ENCODE results near the gene RGL3. TPM values are rescaled to one million over a fixed set of nuclear protein-coding genes. Genes with fewer than 3 reads are reported as not detected.
"Not testable (repeated sequence)": the region's sequence is repeated elsewhere in the genome, so short reads cannot be mapped to it uniquely, and the experiment has no call there.

RGL3 gene
- total and polyA plus RNA-seq, 10 of the 15 experiments (the other 5 are each of a cell fraction or from before 2014, with no cell fraction given): not detected

DNA sequence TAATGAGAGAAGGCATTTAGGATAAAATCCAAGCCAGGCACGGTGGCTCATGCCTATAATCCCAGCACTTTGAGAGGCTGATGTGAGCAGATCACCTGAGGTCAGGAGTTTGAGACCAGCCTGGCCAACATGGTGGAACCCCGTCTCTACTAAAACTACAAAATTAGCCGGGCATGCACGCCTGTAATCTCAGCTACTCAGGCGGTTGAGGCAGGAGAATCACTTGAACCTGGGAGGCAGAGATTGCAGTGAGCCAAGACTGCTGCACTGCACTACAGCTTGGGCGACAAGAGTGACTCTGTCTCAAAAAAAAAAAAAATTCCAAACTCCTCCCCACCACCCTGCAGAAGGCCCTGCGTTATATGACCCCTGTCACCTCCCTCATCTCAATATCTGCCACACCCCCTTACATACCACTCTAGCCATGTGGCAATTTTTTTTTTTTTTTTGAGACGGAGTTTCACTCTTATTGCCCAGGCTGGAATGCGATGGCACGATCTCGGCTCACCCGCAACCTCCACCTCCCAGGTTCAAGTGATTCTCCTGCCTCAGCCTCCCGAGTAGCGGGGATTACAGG is 39.8 kb downstream of the RGL3 start:
- in situ Hi-C loops (cut with MboI); DNase-seq (ENCODE audit: low read depth, low spot score); H3K27ac ChIP-seq (ENCODE audit: control insufficient read depth, insufficient read depth); H3K4me2 ChIP-seq (ENCODE audit: control insufficient read depth, insufficient read depth); H3K36me3 ChIP-seq (ENCODE audit: control insufficient read depth in 2 of 2, insufficient read depth in 2 of 2, low read length in 1 of 2); H3K27me3 ChIP-seq (replicated peaks in 1 of 2; ENCODE audit: control insufficient read depth in 2 of 2, insufficient read depth in 2 of 2, low read length in 1 of 2); H2AFZ ChIP-seq (ENCODE audit: control insufficient read depth, low read depth, low read length); H3K4me3 ChIP-seq; BruUV-seq (replicated peaks); FAIRE-seq; H4K20me1 ChIP-seq (ENCODE audit: control insufficient read depth, insufficient read depth); intact Hi-C loops (cut with micrococcal nuclease; ENCODE audit: unreplicated experiment); H3K9me3 ChIP-seq (replicated peaks; ENCODE audit: control insufficient read depth, insufficient read depth, low read length); ATAC-seq; H3K9ac ChIP-seq (ENCODE audit: control insufficient read depth, insufficient read depth, low read length): not testable (repeated sequence)
- Histone ChIP-seq H3K79me2 (ENCODE audit: control insufficient read depth, insufficient read depth, low read length) (peaks cover 10% of the 10 kb centered on the region), H3K4me1 (ENCODE audit: control insufficient read depth, insufficient read depth, low read length) (peaks cover 27% of the 10 kb centered on the region)
- POLR2A ChIA-PET: interaction anchor here (0.5 to 1.6 kb wide), 4 partner anchors 57 to 1412 kb away, joined by 3 to 4 read pairs (median 3); partner anchors contain the start of gene JUNB
- SMC1A ChIA-PET (ENCODE audit: uncharacterized antibody, unreplicated experiment): interaction anchor here (1.0 to 2.7 kb wide), 4 partner anchors 43 to 103 kb away, joined by 3 to 29 read pairs (median 10); partner anchors contain the start of gene TSPAN16
- RAD21 ChIA-PET (ENCODE audit: unreplicated experiment): interaction anchor here (1.6 to 2.1 kb wide), 3 partner anchors 73 to 204 kb away, joined by 7 to 19 read pairs (median 8); no protein-coding TSS in a partner anchor
- 90% methylated on average over 14 of the region's 14 CpGs for WGBS (ENCODE audit: insufficient coverage, insufficient replicate concordance, low lambda C conversion rate, missing lambda C conversion rate)
- CTCF ChIA-PET: interaction anchor here (2.1 to 4.6 kb wide), 8 partner anchors 10 to 106 kb away, joined by 4 to 76 read pairs (median 20); partner anchors contain the start of genes CCDC159, ELAVL3, TMEM205 and TSPAN16

DNA sequence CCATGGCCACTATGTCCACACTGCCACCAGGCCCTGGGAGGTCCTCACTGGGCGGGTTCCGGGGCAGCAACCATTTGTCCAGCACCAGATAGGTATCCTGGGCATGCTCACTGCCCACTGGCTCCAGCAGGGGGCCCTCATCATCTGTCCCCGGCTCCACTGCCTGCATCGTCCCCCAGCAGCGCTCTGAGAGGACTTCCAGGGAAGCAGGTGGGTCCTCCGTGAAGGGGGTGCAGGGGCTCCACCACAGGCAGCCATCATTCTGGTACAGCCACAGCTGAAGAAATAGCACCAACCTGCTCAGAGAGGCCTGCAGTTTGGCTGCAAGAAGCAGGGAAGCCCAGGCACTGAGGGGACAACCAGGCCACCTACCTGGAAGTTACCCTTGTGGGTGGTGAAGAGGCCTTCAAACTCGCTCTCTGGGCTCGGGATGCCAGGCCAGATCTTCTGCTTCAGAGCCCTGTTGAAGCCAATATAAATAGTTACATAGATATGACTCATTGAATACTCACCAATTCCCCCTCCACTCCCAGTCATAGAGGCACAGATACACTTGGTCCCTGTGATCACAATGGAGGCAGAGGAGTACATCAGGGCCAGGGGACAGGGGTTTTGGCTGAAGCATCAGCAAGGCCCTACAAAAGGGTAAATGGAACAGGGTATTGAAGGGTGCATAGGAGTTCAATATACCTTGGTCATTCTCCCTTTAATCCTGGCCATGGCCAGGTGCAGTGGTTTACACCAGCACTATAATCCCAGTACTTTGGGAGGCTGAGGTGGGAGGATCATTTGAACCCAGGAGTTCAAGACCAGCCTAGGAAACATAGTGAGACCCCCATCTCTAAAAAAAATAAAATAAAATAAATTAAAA is 40.6 kb downstream of the RGL3 start:
- DNase-seq (ENCODE audit: low read depth, low spot score) (no peak), ATAC-seq (no peak)

More for the DNA sequence above, 40.6 kb downstream of the RGL3 start:
- ChIA-PET RAD21 (ENCODE audit: unreplicated experiment) (interaction anchor here (1.4 to 5.2 kb wide), 4 partner anchors 67 to 127 kb away, joined by 3 to 36 read pairs (median 15); partner anchors contain the start of gene ZNF653), SMC1A (ENCODE audit: uncharacterized antibody, unreplicated experiment) (interaction anchor here (0.6 to 6.1 kb wide), 3 partner anchors 43 to 104 kb away, joined by 3 to 40 read pairs (median 30); no protein-coding TSS in a partner anchor), POLR2A (interaction anchor here (0.6 to 1.7 kb wide), 6 partner anchors 10 to 1413 kb away, joined by 3 to 5 read pairs (median 3); partner anchors contain the start of genes JUNB and ODAD3), CTCF (interaction anchor here (0.6 to 5.6 kb wide), 9 partner anchors 11 to 156 kb away, joined by 3 to 62 read pairs (median 5); partner anchors contain the start of gene TSPAN16)
- Histone ChIP-seq H3K4me3 (no peak overlapping the region), H3K79me2 (ENCODE audit: control insufficient read depth, insufficient read depth, low read length) (peaks cover 10% of the 10 kb centered on the region), H3K27me3 (replicated peaks in 1 of 2; ENCODE audit: control insufficient read depth in 2 of 2, insufficient read depth in 2 of 2, low read length in 1 of 2) (peaks cover 0 to 5% of the 10 kb centered on the region in 2 experiments; a peak in 2 of 4 replicates), H3K4me2 (ENCODE audit: control insufficient read depth, insufficient read depth) (peak overlapping the region; percentile 2; the same call in 1 of the 2 replicates), H3K36me3 (ENCODE audit: control insufficient read depth in 2 of 2, insufficient read depth in 2 of 2, low read length in 1 of 2) (no peaks in the 10 kb centered on the region), H3K4me1 (ENCODE audit: control insufficient read depth, insufficient read depth, low read length) (peaks cover 31% of the 10 kb centered on the region), H2AFZ (ENCODE audit: control insufficient read depth, low read depth, low read length) (no peak overlapping the region), H3K27ac (ENCODE audit: control insufficient read depth, insufficient read depth) (no peak overlapping the region), H4K20me1 (ENCODE audit: control insufficient read depth, insufficient read depth) (no peaks in the 10 kb centered on the region), H3K9ac (ENCODE audit: control insufficient read depth, insufficient read depth, low read length) (no peak overlapping the region), H3K9me3 (replicated peaks; ENCODE audit: control insufficient read depth, insufficient read depth, low read length) (no peaks in the 10 kb centered on the region)
- 70% methylated on average over 8 of the region's 8 CpGs for WGBS (ENCODE audit: insufficient coverage, insufficient replicate concordance, low lambda C conversion rate, missing lambda C conversion rate)
- TF ChIP-seq RAD21 (IDR thresholded peaks at IDR 0.05; ENCODE audit: insufficient read depth, low read depth, low read length): peak; percentile 31; the same call in 1 of the 2 replicates
- 0 out of 2 replicates have a peak, but pooled peaks have one; percentile 23 for TF ChIP-seq POLR2AphosphoS2 (IDR thresholded peaks at IDR 0.05; ENCODE audit: low read depth, low read length)
- 0 out of 2 replicates have a peak, but pooled peaks have one; percentile 35 for TF ChIP-seq GATAD2B (conservative IDR thresholded peaks at IDR 0.05; ENCODE audit: low read depth)
- no peak for TF ChIP-seq ESRRA (IDR thresholded peaks at IDR 0.05; ENCODE audit: low read length)
- peak; percentile 27; the same call in 1 of the 2 replicates for TF ChIP-seq SMC3 (IDR thresholded peaks at IDR 0.05; ENCODE audit: borderline replicate concordance, low read length)
- TF ChIP-seq CTCF (IDR thresholded peaks at IDR 0.05 in 2 of 3, conservative IDR thresholded peaks at IDR 0.05 in 1 of 3; ENCODE audit: control insufficient read depth in 2 of 3, extremely low read depth in 1 of 3, insufficient read depth in 1 of 3, low read depth in 3 of 3, low read length in 3 of 3): peak; percentile 41 to 73 (median 54)
- TF ChIP-seq YY1 (IDR thresholded peaks at IDR 0.05; ENCODE audit: low read depth, low read length): no peak
- intact Hi-C loops (cut with micrococcal nuclease; ENCODE audit: unreplicated experiment): no loop called here
- in situ Hi-C loops (cut with MboI): no loop called here
- no peak for FAIRE-seq
- BruUV-seq (replicated peaks): no TSS peak

All from GM12878 (cell line).